Testis (tissue), 2 donors: ENCODE measurements around the gene NME2.

Experiments used
- POLR2A ChIP-seq: fragments of 450-650 bp; IDR thresholded peaks from one replicate; pipeline ENCODE4 v1.6.1; 2017; ENCODE audit warnings: antibody characterized with exemption, mild to moderate bottlenecking, moderate library complexity
- TF ChIP-seq, protein P1 (sequence below), 3 experiments: fragments of 450-650 bp in 2 of 3; fragments of 200-600 bp in 1 of 3; sonication (generic) in 1 of 3; IDR thresholded peaks; one replicate each; pipeline ENCODE4 v1.5.1; 2016 to 2019; ENCODE audit warnings: antibody characterized with exemption in 3 of 3, mild to moderate bottlenecking in 2 of 3, moderate library complexity in 1 of 3

DNA sequence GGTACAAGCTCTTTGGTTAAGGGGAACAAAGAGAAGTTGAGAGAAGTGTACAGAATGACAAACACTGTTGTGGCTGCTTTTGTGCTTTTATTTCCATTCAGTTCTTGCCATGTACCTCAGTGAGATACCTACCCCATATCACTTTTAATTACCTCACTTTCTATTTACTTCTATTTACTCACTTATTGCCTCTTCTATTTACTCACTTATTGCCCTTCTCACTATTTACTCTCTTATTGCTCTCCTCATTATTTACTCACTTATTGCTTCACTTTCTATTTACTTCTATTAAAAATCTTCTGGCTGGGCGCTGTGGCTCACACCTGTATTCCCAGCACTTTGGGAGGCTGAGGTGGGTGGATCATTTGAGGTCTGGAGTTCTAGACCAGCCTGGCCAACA lies 51.7 kb downstream of the NME2 start:
- TF ChIP-seq, protein P1, sequence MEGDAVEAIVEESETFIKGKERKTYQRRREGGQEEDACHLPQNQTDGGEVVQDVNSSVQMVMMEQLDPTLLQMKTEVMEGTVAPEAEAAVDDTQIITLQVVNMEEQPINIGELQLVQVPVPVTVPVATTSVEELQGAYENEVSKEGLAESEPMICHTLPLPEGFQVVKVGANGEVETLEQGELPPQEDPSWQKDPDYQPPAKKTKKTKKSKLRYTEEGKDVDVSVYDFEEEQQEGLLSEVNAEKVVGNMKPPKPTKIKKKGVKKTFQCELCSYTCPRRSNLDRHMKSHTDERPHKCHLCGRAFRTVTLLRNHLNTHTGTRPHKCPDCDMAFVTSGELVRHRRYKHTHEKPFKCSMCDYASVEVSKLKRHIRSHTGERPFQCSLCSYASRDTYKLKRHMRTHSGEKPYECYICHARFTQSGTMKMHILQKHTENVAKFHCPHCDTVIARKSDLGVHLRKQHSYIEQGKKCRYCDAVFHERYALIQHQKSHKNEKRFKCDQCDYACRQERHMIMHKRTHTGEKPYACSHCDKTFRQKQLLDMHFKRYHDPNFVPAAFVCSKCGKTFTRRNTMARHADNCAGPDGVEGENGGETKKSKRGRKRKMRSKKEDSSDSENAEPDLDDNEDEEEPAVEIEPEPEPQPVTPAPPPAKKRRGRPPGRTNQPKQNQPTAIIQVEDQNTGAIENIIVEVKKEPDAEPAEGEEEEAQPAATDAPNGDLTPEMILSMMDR (IDR thresholded peaks at IDR 0.05), result no peak
- no peak for TF ChIP-seq POLR2A
